Endothelial cell of umbilical vein (primary cell): ENCODE data around the gene DTNA. TPM values are rescaled to one million over a fixed set of nuclear protein-coding genes. Genes with fewer than 3 reads are reported as not detected.

Experiments
- BruUV-seq: library from RNA; stranded (reverse); fragments of 400-500 nt; replicated peaks from 2 replicates; lab custom pipeline; 2021; lab: Mats Ljungman, UMichigan
- CTCF ChIA-PET: fragments of 300-600, 350-600 bp; sonication (Branson Sonifier 250); formaldehyde crosslinking; loops from one replicate; lab custom pipeline; 2021; ENCODE audit warnings: antibody characterized with exemption, inconsistent platforms; lab: Charles Lee
- POLR2A ChIA-PET: fragments of 300-600, 350-600 bp; sonication (Branson Sonifier 250); formaldehyde crosslinking; loops from one replicate; lab custom pipeline; 2021; ENCODE audit warnings: antibody characterized with exemption, inconsistent platforms; lab: Charles Lee
- DNase-seq: peaks from one replicate; pipeline ENCODE4 v3.0.0-alpha.2; 2011; ENCODE audit warnings: low read depth, low spot score
- FAIRE-seq: peaks from 2 replicates; lab custom pipeline; 2011; peaks lifted over from hg19 to GRCh38; lab: Jason Lieb, UNC
- H2AFZ ChIP-seq: 2 replicates; pipeline ENCODE4 v1.6.0; 2012; ENCODE audit warnings: low read depth, low read length, control low read depth, inconsistent platforms
- H3K27ac ChIP-seq: 2 replicates; pipeline ENCODE4 v1.5.1; 2011; ENCODE audit warnings: low read depth, mild to moderate bottlenecking, control low read depth, low read length, moderate library complexity; ENCODE audit not compliant: insufficient read depth
- H3K27me3 ChIP-seq, 2 experiments: 2 replicates each; pipeline versions ENCODE4 v1.6.0 to v1.6.1; 2011; ENCODE audit warnings: low read length in 2 of 2, mixed read lengths in 1 of 2; ENCODE audit not compliant: control insufficient read depth in 2 of 2, insufficient read depth in 2 of 2
- H3K36me3 ChIP-seq, 2 experiments: 2 replicates in 1 of 2; 3 replicates in 1 of 2; pipeline ENCODE4 v1.5.1; 2011; ENCODE audit warnings: low read length in 2 of 2, mild to moderate bottlenecking in 1 of 2, moderate library complexity in 1 of 2; ENCODE audit not compliant: control insufficient read depth in 2 of 2, insufficient read depth in 2 of 2; ENCODE audit errors: extremely low read depth in 1 of 2
- H3K4me1 ChIP-seq: 3 replicates; pipeline ENCODE4 v1.5.1; 2011; ENCODE audit warnings: mild to moderate bottlenecking, low read length; ENCODE audit not compliant: control insufficient read depth, insufficient read depth; ENCODE audit errors: extremely low read depth
- H3K4me2 ChIP-seq: 2 replicates; pipeline ENCODE4 v1.6.1; 2011; ENCODE audit warnings: low read length, control low read depth, mixed read lengths; ENCODE audit not compliant: insufficient read depth
- H3K4me3 ChIP-seq, 3 experiments: fragments of 200-600 bp in 1 of 3; sonication (generic), shearing (Covaris generic) in 1 of 3; replicated peaks in 1 of 3; 2 replicates each; pipeline ENCODE4 v1.5.1; 2011 to 2016; ENCODE audit warnings: control low read depth in 3 of 3, low read length in 3 of 3, mild to moderate bottlenecking in 2 of 3, inconsistent platforms in 1 of 3, low read depth in 1 of 3, moderate library complexity in 1 of 3; ENCODE audit not compliant: insufficient read depth in 1 of 3
- H3K79me2 ChIP-seq: 2 replicates; pipeline ENCODE4 v1.6.0; 2012; ENCODE audit warnings: low read length, inconsistent platforms; ENCODE audit not compliant: control insufficient read depth, insufficient read depth
- H3K9ac ChIP-seq: replicated peaks from 2 replicates; pipeline ENCODE3; 2011; ENCODE audit warnings: low read length, control low read depth; ENCODE audit not compliant: insufficient read depth; ENCODE audit errors: extremely low read depth
- H3K9me1 ChIP-seq: replicated peaks from 3 replicates; pipeline ENCODE4 v1.6.0; 2011; ENCODE audit warnings: mild to moderate bottlenecking, low read length; ENCODE audit not compliant: control insufficient read depth, insufficient read depth; ENCODE audit errors: extremely low read depth
- H3K9me3 ChIP-seq: replicated peaks from 2 replicates; pipeline ENCODE4 v1.5.1; 2012; ENCODE audit warnings: low read length, inconsistent platforms; ENCODE audit not compliant: control insufficient read depth, insufficient read depth
- H4K20me1 ChIP-seq: replicated peaks from 2 replicates; pipeline ENCODE3; 2011; ENCODE audit warnings: mild to moderate bottlenecking, low read length; ENCODE audit not compliant: control insufficient read depth, insufficient read depth; ENCODE audit errors: extremely low read depth
- EZH2 ChIP-seq: IDR thresholded peaks from 2 replicates; pipeline ENCODE4 v1.6.1; 2012; ENCODE audit warnings: borderline replicate concordance, low read depth, mild to moderate bottlenecking, moderate library complexity, low read length, inconsistent platforms; ENCODE audit not compliant: severe bottlenecking
- FOS ChIP-seq: IDR thresholded peaks from 2 replicates; pipeline ENCODE4 v1.6.1; 2011; ENCODE audit warnings: mild to moderate bottlenecking, low read length, moderate library complexity, borderline replicate concordance; ENCODE audit not compliant: insufficient read depth
- GATA2 ChIP-seq: IDR thresholded peaks from 2 replicates; pipeline ENCODE4 v1.7.0; 2011; ENCODE audit warnings: low read depth, mild to moderate bottlenecking, moderate library complexity, mixed read lengths, low read length; ENCODE audit not compliant: insufficient read length, insufficient read depth
- JUN ChIP-seq: IDR thresholded peaks from 2 replicates; pipeline ENCODE4 v1.6.1; 2011; ENCODE audit warnings: borderline replicate concordance, low read depth; ENCODE audit not compliant: insufficient read length, insufficient read depth
- MYC ChIP-seq: IDR thresholded peaks from one replicate; pipeline ENCODE4 v1.6.1; 2011; ENCODE audit warnings: mild to moderate bottlenecking, low read depth, low read length
- POLR2A ChIP-seq: IDR thresholded peaks from 2 replicates; pipeline ENCODE4 v1.6.1; 2012; ENCODE audit warnings: low read depth, mild to moderate bottlenecking, control low read depth, low read length
- POLR2AphosphoS5 ChIP-seq: IDR thresholded peaks from 2 replicates; pipeline ENCODE4 v1.6.1; 2012; ENCODE audit warnings: low read depth, mild to moderate bottlenecking, control low read depth, low read length, moderate library complexity; ENCODE audit not compliant: insufficient read depth
- dilution Hi-C: fragments of 300-500 bp; cut with MboI; formaldehyde crosslinking; loops from one replicate; pipeline ENCODE4 v1.15.0; 2019; ENCODE audit warnings: low sequenced_read_pairs; ENCODE audit not compliant: extremely low pct_ligation_motif_present
- intact Hi-C: fragments of 100-400 bp; cut with micrococcal nuclease; formaldehyde crosslinking; loops from one replicate; pipeline ENCODE4 v1.10.0; 2022
- polyA plus RNA-seq, 4 experiments: library from polyadenylated mRNA; depleted of rRNA in 3 of 4; stranded (reverse) in 3 of 4; unstranded in 1 of 4; fragments of >200 nt; gene quantifications; 2 replicates each; pipeline versions ENCODE4 v1.2.1 to v1.2.3, GENCODE V29; 2011 to 2012; ENCODE audit warnings: missing spikeins in 1 of 4
- total RNA-seq: library from RNA; stranded (reverse); gene quantifications from 2 replicates; pipeline ENCODE4 v1.2.3, GENCODE V29; 2021
- TF ChIP-seq, protein P1 (sequence below): IDR thresholded peaks from 2 replicates; pipeline ENCODE4 v1.6.1; 2011; ENCODE audit not compliant: insufficient read depth, insufficient read length
- TF ChIP-seq, protein P2 (sequence below), 2 donors: IDR thresholded peaks; 1 replicate in 1 of 2; 2 replicates in 1 of 2; pipeline ENCODE4 v1.5.1; 2011; ENCODE audit warnings: low read length in 2 of 2, mild to moderate bottlenecking in 2 of 2, moderate library complexity in 2 of 2, control low read depth in 1 of 2, inconsistent platforms in 1 of 2, low read depth in 1 of 2; ENCODE audit not compliant: insufficient read depth in 1 of 2; ENCODE audit errors: extremely low read depth in 1 of 2

The DTNA gene
- total and polyA plus RNA-seq, 2 donors (not counting 3 experiments of a cell fraction or from before 2014, with no cell fraction given) = 6.6 to 15.3 TPM

DNA sequence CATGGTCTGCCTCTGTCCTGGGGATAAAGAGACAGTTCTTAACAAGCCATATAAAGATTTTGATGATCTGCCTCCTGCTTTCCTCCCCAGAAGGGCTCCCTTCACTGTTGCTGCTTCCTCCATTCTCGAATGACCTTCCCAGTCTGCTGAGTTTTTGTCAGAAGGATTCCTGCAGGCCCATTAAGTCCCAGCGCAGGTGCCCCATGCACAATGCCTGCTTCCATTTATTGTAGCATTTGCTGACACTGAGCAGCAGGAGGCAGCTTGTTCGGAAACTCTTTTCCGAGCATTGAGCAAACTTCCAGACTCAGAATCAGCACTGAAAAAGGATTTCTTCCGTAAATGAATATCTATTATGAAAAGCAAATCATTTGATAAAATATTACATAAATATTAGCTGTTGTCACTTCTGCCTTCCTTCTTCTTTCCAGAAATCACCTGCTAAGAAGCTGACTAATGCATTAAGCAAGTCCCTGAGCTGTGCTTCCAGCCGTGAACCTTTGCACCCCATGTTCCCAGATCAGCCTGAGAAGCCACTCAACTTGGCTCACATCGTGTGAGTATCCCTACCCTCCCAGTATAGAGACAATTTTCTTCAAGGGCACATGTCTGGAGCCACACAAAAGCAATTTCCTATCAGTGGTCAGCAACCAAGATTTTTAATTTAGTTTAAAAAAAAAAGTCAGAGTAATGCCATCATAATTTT is 110.4 kb downstream of the DTNA start:
- FAIRE-seq = no peak
- H3K36me3 ChIP-seq = no peaks in the 10 kb centered on the region
- no peak for TF ChIP-seq MYC
- no peak for TF ChIP-seq JUN
- TF ChIP-seq GATA2 = no peak
- no peak for TF ChIP-seq POLR2AphosphoS5
- no peak for TF ChIP-seq POLR2A
- no peak for TF ChIP-seq FOS
- TF ChIP-seq EZH2 = no peak
- TF ChIP-seq, protein P1, sequence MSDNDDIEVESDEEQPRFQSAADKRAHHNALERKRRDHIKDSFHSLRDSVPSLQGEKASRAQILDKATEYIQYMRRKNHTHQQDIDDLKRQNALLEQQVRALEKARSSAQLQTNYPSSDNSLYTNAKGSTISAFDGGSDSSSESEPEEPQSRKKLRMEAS = no peak
- TF ChIP-seq, protein P2, sequence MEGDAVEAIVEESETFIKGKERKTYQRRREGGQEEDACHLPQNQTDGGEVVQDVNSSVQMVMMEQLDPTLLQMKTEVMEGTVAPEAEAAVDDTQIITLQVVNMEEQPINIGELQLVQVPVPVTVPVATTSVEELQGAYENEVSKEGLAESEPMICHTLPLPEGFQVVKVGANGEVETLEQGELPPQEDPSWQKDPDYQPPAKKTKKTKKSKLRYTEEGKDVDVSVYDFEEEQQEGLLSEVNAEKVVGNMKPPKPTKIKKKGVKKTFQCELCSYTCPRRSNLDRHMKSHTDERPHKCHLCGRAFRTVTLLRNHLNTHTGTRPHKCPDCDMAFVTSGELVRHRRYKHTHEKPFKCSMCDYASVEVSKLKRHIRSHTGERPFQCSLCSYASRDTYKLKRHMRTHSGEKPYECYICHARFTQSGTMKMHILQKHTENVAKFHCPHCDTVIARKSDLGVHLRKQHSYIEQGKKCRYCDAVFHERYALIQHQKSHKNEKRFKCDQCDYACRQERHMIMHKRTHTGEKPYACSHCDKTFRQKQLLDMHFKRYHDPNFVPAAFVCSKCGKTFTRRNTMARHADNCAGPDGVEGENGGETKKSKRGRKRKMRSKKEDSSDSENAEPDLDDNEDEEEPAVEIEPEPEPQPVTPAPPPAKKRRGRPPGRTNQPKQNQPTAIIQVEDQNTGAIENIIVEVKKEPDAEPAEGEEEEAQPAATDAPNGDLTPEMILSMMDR (IDR thresholded peaks at IDR 0.05; ENCODE audit: extremely low read depth in 1 of 2, insufficient read depth in 1 of 2, low read depth in 1 of 2, low read length in 2 of 2) = no peak
- dilution Hi-C loops = no loop called here
- H3K9me1 ChIP-seq = no peaks in the 10 kb centered on the region
- CTCF ChIA-PET = interaction anchor here (1.2 to 2.4 kb wide), 2 partner anchors 11 to 15 kb away, joined by 3 to 10 read pairs; no protein-coding TSS in a partner anchor
- intact Hi-C loops = no loop called here
- DNase-seq = no peak
- H3K27ac ChIP-seq = no peak overlapping the region
- no TSS peak for BruUV-seq
- no peaks in the 10 kb centered on the region for H4K20me1 ChIP-seq
- no peaks in the 10 kb centered on the region for H3K4me1 ChIP-seq
- no peak overlapping the region for H3K4me2 ChIP-seq
- no peaks in the 10 kb centered on the region for H3K27me3 ChIP-seq
- no peak overlapping the region for H3K4me3 ChIP-seq
- no peak overlapping the region for H3K9ac ChIP-seq
- POLR2A ChIA-PET = no interaction called here
- no peaks in the 10 kb centered on the region for H3K79me2 ChIP-seq
- H3K9me3 ChIP-seq = no peaks in the 10 kb centered on the region
- H2AFZ ChIP-seq = no peak overlapping the region
